ENCODE data around the gene MAK. TPM values are rescaled to one million over a fixed set of nuclear protein-coding genes. Genes with fewer than 3 reads are reported as not detected.
"Not testable (repeated sequence)": the region's sequence is repeated elsewhere in the genome, so short reads cannot be mapped to it uniquely, and the experiment has no call there.

Gene MAK
- total RNA-seq, 2 donors from 2014 or later: 0.09 to 1.8 TPM

- H3K36me3 ChIP-seq: no peaks in the 10 kb centered on the region
- H3K4me1 ChIP-seq (replicated peaks): no peaks in the 10 kb centered on the region
- 96% methylated on average over 6 of the region's 6 CpGs for WGBS
- H3K4me3 ChIP-seq: no peak overlapping the region
- intact Hi-C loops (cut with DNase I): no loop called here
- TF ChIP-seq POLR2AphosphoS5 (IDR thresholded peaks at IDR 0.05) (no peak), CTCF (IDR thresholded peaks at IDR 0.05) (no peak), POLR2A (IDR thresholded peaks at IDR 0.05) (no peak)
- H3K27ac ChIP-seq: no peak overlapping the region
- H3K27me3 ChIP-seq (replicated peaks; ENCODE audit: insufficient read depth): no peaks in the 10 kb centered on the region
- H3K9me3 ChIP-seq: no peaks in the 10 kb centered on the region
- DNase-seq (ENCODE audit: low spot score): no peak
These were observed 13.5 kb downstream of the MAK start for GRCh38 chr6:10824819-10825218.

- 89% methylated on average over 8 of the region's 8 CpGs for WGBS
- TF ChIP-seq CTCF (IDR thresholded peaks at IDR 0.05) (no peak), POLR2A (IDR thresholded peaks at IDR 0.05) (no peak), POLR2AphosphoS5 (IDR thresholded peaks at IDR 0.05) (no peak)
- intact Hi-C loops (cut with DNase I): no loop called here
These were observed 14.0 kb downstream of the MAK start for GRCh38 chr6:10824297-10824696.

GRCh38 chr6:10814176-10814575 is 24.2 kb downstream of the MAK start:
- intact Hi-C loops (cut with DNase I); H3K4me1 ChIP-seq (replicated peaks); H3K9me3 ChIP-seq; H3K27ac ChIP-seq; H3K4me3 ChIP-seq; DNase-seq (ENCODE audit: low spot score); H3K36me3 ChIP-seq; H3K27me3 ChIP-seq (replicated peaks; ENCODE audit: insufficient read depth): not testable (repeated sequence)
- WGBS: 94% methylated on average over 6 of the region's 6 CpGs

More at GRCh38 chr6:10824297-10824696, 14.0 kb downstream of the MAK start:
- no peaks in the 10 kb centered on the region for H3K27me3 ChIP-seq (replicated peaks; ENCODE audit: insufficient read depth)
- H3K27ac ChIP-seq: no peak overlapping the region
- no peak overlapping the region for H3K4me3 ChIP-seq
- no peaks in the 10 kb centered on the region for H3K9me3 ChIP-seq
- DNase-seq (ENCODE audit: low spot score): no peak
- H3K36me3 ChIP-seq: no peaks in the 10 kb centered on the region
- no peaks in the 10 kb centered on the region for H3K4me1 ChIP-seq (replicated peaks)

GRCh38 chr6:10809098-10809497 is 29.2 kb downstream of the MAK start:
- intact Hi-C loops (cut with DNase I): loop anchor here (10.0 kb wide), 1 partner anchor 334 kb away; no protein-coding TSS in a partner anchor
- H3K36me3 ChIP-seq: no peaks in the 10 kb centered on the region
- H3K27ac ChIP-seq: no peak overlapping the region
- DNase-seq (ENCODE audit: low spot score): no peak
- H3K4me1 ChIP-seq (replicated peaks): no peaks in the 10 kb centered on the region
- no peak overlapping the region for H3K4me3 ChIP-seq
- WGBS: 92% methylated on average over 6 of the region's 6 CpGs
- TF ChIP-seq CTCF (IDR thresholded peaks at IDR 0.05): no peak
- no peak for TF ChIP-seq POLR2AphosphoS5 (IDR thresholded peaks at IDR 0.05)
- TF ChIP-seq POLR2A (IDR thresholded peaks at IDR 0.05): no peak
- H3K9me3 ChIP-seq: no peaks in the 10 kb centered on the region
- no peaks in the 10 kb centered on the region for H3K27me3 ChIP-seq (replicated peaks; ENCODE audit: insufficient read depth)

GRCh38 chr6:10808376-10808775 is 30.0 kb downstream of the MAK start:
- Histone ChIP-seq H3K27ac (no peak overlapping the region), H3K4me1 (replicated peaks) (no peaks in the 10 kb centered on the region), H3K36me3 (no peaks in the 10 kb centered on the region), H3K9me3 (no peaks in the 10 kb centered on the region), H3K27me3 (replicated peaks; ENCODE audit: insufficient read depth) (no peaks in the 10 kb centered on the region), H3K4me3 (no peak overlapping the region)
- intact Hi-C loops (cut with DNase I): loop anchor here (10.0 kb wide), 1 partner anchor 334 kb away; no protein-coding TSS in a partner anchor
- DNase-seq (ENCODE audit: low spot score): no peak
- WGBS: 96% methylated on average over 4 of the region's 4 CpGs
- no peak for TF ChIP-seq CTCF (IDR thresholded peaks at IDR 0.05)
- TF ChIP-seq POLR2A (IDR thresholded peaks at IDR 0.05): no peak
- no peak for TF ChIP-seq POLR2AphosphoS5 (IDR thresholded peaks at IDR 0.05)
